GM18502 (cell line): ENCODE results near the gene RNF11.
"Not testable (repeated sequence)": the region's sequence is repeated elsewhere in the genome, so short reads cannot be mapped to it uniquely, and the experiment has no call there.

Experiments
- ATAC-seq: cut with Tn5 transposase; IDR thresholded peaks from one replicate; pipeline ENCODE4 v1.9.1; 2021; ENCODE audit warnings: mild to moderate bottlenecking; ENCODE audit not compliant: unreplicated experiment, poor library complexity

The RNF11 gene, protein sequence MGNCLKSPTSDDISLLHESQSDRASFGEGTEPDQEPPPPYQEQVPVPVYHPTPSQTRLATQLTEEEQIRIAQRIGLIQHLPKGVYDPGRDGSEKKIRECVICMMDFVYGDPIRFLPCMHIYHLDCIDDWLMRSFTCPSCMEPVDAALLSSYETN

GRCh38 chr1:51235673-51236530 is at the start of gene RNF11:
TSS of gene RNF11 (plus strand) at chr1:51236273. CDS start at chr1:51236757, 484 bp downstream.
- ATAC-seq = peak; percentile 82

GRCh38 chr1:51188230-51188629 is 47.8 kb upstream of the RNF11 start:
- ATAC-seq = no peak

- peak; percentile 49 for ATAC-seq
Observed at GRCh38 chr1:51189421-51190073, 46.5 kb upstream of the RNF11 start.

GRCh38 chr1:51190961-51191360 is 45.1 kb upstream of the RNF11 start:
- ATAC-seq = no peak

GRCh38 chr1:51192213-51192843 is 43.7 kb upstream of the RNF11 start:
- no peak for ATAC-seq

GRCh38 chr1:51193564-51193963 is 42.5 kb upstream of the RNF11 start:
- ATAC-seq = no peak

DNA sequence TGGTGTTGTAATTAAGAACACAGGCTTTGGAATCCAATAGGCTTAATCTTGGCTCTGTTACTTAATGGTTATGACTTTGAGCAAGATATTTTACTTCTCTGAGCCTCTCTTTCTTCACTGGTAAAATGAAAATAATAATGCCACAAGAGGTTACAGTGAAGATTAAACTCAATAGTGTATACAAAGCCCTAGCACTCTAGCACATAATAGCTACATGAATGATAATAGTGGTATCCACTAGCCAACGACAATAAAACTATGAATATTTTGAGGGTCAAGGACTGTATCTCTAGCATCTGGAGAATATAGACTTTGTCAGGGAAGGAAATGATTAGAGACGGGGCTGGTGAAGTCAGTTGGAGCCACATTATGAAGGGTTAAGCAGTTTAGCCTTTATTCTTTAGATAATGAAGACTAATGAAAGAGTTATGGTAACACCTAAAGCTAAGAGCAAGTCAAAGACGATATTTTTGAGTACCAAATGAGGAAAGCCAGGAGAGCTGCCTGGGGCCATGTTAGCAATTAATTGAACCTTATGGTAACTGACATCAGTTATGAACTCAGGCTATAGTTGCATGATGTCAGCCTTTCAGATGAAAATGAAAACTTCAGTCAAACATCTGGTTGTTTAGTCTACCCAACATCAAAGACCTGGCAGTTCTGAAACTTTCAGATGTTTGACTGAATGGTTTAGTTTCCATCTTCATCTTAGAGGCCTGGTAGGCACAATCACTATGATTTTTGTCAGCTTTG is 32.8 kb upstream of the RNF11 start:
- ATAC-seq = peak; percentile 78

DNA sequence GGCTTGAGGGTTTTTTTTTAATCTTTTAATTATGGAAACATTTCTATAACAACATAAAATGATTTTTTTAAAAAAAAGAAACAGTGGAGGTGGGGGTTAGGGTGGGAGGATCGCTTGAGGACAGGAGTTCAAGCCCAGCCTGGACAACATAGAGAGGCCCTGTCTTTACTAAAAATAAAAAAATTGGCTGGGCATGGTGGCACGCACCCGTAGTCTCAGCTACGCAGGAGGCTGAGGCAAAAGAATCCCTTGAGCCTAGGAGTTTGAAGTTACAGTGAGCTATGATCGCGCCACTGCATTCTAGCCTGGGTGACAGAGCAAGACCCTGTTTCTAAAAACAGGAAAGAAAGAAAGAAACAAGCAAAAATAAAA is 32.2 kb upstream of the RNF11 start:
- peak; percentile 10 for ATAC-seq

DNA sequence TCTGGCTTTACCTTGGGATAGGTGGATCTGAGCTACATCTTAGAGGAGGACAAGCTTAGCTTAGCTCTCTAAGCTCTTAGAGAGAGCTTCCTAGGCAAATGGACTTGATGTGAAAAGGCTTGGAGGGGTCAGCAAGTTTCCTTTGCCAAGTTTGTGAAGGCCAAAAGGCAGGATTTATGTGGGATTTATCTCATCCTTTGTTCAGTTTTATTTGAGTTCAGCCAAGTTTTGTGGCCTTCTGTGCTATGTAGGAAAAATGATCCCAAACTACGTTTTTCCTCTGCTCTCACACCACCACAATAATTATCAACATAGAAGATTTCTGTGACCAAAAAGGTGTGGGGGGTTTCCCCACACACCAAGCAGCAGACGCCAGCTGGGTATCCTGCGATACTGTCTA is 26.0 kb upstream of the RNF11 start:
- ATAC-seq = no peak

GRCh38 chr1:51210676-51211075 is 25.4 kb upstream of the RNF11 start:
- no peak for ATAC-seq

- ATAC-seq = peak; percentile 65
Observed at GRCh38 chr1:51214615-51215131, 21.4 kb upstream of the RNF11 start.

DNA sequence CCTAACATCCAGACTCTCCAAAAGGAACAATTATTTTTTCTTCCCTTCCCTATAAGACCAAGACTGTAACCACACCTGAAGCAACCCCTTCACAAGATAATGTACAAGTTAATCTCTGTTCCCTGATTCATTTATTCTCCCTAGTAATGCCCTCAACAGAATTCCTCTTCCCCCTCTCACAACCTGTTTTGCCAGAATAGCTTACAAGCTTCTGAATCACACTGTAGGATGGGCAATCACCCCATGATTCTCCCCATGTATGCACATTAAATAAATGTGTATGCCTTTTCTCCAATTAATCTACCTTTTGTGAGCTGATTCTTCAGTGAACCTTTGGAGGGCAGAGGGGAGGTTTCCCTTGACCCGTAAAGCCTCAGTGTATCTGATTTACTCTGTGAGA is 20.9 kb upstream of the RNF11 start:
- ATAC-seq = no peak

DNA sequence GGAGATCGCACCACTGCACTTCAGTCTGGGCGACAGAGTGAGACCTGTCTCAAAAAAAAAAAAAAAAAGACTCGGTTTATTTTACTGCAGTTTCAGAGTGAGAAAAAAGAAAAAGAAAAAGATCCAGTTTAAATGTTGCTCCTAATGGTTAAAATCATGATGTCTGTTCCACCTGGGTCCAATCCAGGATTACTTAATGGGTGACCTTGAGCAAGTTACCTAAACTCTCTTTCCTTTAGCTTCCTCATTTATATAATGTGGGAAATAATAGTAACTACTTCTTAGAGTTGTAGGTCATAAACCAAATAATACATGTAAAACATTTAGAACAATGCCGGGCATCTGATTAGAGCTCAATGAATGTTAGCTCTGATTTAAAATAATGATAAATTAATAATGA is 19.4 kb upstream of the RNF11 start:
- no peak for ATAC-seq

- ATAC-seq = no peak
Observed at GRCh38 chr1:51217101-51217500, 19.0 kb upstream of the RNF11 start.

DNA sequence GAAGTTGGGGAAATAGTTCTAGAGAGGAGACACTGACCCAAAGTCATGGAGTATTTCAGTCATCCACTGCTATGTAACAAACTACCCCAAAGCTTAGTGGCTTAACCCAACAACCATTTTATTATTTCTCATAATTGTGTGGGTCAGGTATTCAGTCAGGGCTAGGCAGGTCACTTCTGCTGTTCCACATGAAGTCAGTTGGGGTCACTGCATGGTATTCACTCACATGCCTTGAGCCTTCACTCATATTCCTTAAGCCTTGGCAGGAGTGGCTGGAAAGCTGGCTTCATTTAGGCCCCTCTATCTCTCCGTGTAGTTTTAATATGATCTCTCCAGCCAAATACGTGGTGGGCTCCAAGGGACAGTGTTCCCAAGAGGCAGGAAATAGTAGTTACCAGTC is 17.5 kb upstream of the RNF11 start:
- ATAC-seq = no peak

DNA sequence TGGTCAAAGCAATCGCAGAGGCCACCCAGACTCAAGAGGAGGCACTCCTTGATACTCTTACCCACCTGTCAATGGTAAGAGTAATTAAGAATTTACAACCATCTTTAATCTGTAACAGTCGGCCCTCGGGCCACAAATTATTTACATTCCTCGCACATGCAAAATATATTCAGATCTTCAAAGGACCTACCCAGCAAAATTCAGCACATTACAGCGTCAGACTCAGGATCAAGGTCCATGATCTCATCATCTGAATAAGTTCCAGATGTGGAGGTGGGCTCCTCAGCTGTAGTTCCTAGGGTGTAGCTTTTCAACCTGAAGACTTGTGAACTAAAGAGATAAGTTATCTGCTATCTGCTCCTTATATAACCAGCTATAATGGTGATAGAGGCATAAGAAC is 17.1 kb upstream of the RNF11 start:
- no peak for ATAC-seq

- not testable (repeated sequence) for ATAC-seq
Observed at GRCh38 chr1:51221529-51221928, 14.5 kb upstream of the RNF11 start.

GRCh38 chr1:51222136-51222787 is 13.8 kb upstream of the RNF11 start:
- no peak for ATAC-seq

DNA sequence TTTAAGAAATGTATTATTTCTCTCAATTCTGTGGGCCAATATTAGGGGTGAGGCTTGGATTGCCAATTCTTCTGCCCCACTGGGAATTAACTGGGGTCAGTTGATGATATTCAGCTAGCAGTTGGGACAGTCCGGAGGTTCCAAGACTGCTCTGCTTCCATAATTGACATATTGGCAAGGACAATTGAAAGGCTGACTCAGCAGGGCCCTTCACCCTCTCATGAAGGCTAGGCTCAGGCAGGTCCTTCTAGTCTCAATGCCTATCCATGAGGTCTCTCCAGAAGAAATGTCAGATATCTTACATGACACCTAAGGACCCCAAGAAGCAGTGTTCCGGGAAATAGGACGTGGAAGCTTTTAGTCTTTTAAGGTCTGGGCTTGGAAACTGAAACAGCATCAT is 13.3 kb upstream of the RNF11 start:
- no peak for ATAC-seq

GRCh38 chr1:51224255-51224654 is 11.8 kb upstream of the RNF11 start:
- no peak for ATAC-seq
